ENCODE data around the gene PDS5B. TPM values are rescaled to one million over a fixed set of nuclear protein-coding genes. Genes with fewer than 3 reads are reported as not detected.

PDS5B gene
- total and polyA plus RNA-seq, 2 of the 8 experiments (the other 6 are each of a cell fraction or from before 2014, with no cell fraction given), result 5.5 to 54.6 TPM

GRCh38 chr13:32622827-32623226 lies 36.6 kb downstream of the PDS5B start (continued):
- TF ChIP-seq SP4 (IDR thresholded peaks at IDR 0.05; ENCODE audit: low read length), result no peak
- TF ChIP-seq HDAC2 (IDR thresholded peaks at IDR 0.05; ENCODE audit: borderline replicate concordance in 1 of 2, low read depth in 2 of 2, low read length in 2 of 2), result no peak
- TF ChIP-seq NRF1 (IDR thresholded peaks at IDR 0.05; ENCODE audit: low read depth, low read length), result no peak

Measured in H1 (cell line).